ENCODE measurements around the gene MTX2. TPM values are rescaled to one million over a fixed set of nuclear protein-coding genes. Genes with fewer than 3 reads are reported as not detected.

Gene MTX2
- 25.5 and 26.3 TPM in 2 replicates for total RNA-seq

GRCh38 chr2:176269319-176270099 is at the start of gene MTX2:
MTX2 (plus strand) TSS chr2:176269442; CDS start chr2:176269630, 188 bp downstream.

Other genes starting within 250 kb of the MTX2 start
- gene EVX2, start 185.5 kb upstream of the MTX2 start, total RNA-seq, result not detected in 2 replicates
- gene HOXD13, start 176.7 kb upstream of the MTX2 start, total RNA-seq, result not detected in 2 replicates
- not detected in 2 replicates for gene HOXD12, start 169.6 kb upstream of the MTX2 start, total RNA-seq
- gene HOXD11, start 162.2 kb upstream of the MTX2 start, total RNA-seq, result not detected in 2 replicates
- gene HOXD10, start 152.7 kb upstream of the MTX2 start, total RNA-seq, result 2.2 and 2.3 TPM in 2 replicates
- 11.7 and 22.5 TPM in 2 replicates for gene HOXD9, start 146.7 kb upstream of the MTX2 start, total RNA-seq
- 22.1 and 24.8 TPM in 2 replicates for gene HOXD8, start 139.7 kb upstream of the MTX2 start, total RNA-seq
- 7.8 and 9.4 TPM in 2 replicates for gene HOXD4, start 117.9 kb upstream of the MTX2 start, total RNA-seq
- gene HOXD3, start 112.1 kb upstream of the MTX2 start, total RNA-seq, result 13.4 and 18.0 TPM in 2 replicates
- 16.6 and 26.8 TPM in 2 replicates for gene HOXD1, start 80.8 kb upstream of the MTX2 start, total RNA-seq

Data from vein endothelial cell (primary cell).